Brain microvascular endothelial cell (primary cell): ENCODE results near the gene SPATA2L.

Experiments used
- DNase-seq: peaks from one replicate; pipeline ENCODE4 v3.0.0-alpha.2; 2020
- H3K27ac ChIP-seq: fragments of 250-450 bp; sonication (Bioruptor Pico); 2 replicates; pipeline ENCODE4 v1.5.1; 2020; ENCODE audit warnings: mild to moderate bottlenecking, moderate library complexity
- H3K27me3 ChIP-seq: fragments of 250-450 bp; sonication (Bioruptor Pico); replicated peaks from 2 replicates; pipeline ENCODE4 v1.5.1; 2020; ENCODE audit warnings: mild to moderate bottlenecking
- H3K36me3 ChIP-seq: fragments of 250-450 bp; sonication (Bioruptor Pico); replicated peaks from 2 replicates; pipeline ENCODE4 v1.5.1; 2020; ENCODE audit warnings: mild to moderate bottlenecking
- H3K4me3 ChIP-seq: 2 replicates; pipeline ENCODE4 v1.5.1; 2011; ENCODE audit warnings: low read depth, mild to moderate bottlenecking, control low read depth, low read length, moderate library complexity
- CTCF ChIP-seq: IDR thresholded peaks from 2 replicates; pipeline ENCODE4 v1.5.1; 2011; ENCODE audit warnings: low read depth, mild to moderate bottlenecking, moderate library complexity, low read length, control low read depth, inconsistent platforms; ENCODE audit errors: missing control alignments
- in situ Hi-C: cut with HindIII; loops from 2 replicates; pipeline ENCODE4 v1.10.0; 2017; ENCODE audit warnings: low sequenced_read_pairs, low pct_ligation_motif_present

SPATA2L gene

DNA sequence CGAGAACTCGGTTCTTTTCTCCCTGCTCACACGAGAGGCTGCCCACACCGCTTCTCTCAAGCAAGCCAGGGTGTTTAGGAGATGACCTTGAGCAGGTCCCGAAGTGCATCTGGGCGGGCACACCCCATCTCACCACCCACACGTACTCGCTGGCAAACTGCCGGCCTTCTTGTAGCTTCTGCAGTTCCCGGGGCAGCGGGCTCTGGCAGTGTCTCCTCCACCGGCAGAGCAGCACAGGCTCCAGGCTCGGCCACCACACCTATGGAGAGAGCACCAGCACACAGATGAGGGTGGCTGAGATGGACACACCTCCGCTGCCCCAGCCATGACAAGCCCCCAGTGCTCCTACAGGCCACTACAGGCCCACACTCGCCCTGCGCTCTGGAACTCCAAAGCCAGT, 43.3 kb upstream of the SPATA2L start:
- no peaks in the 10 kb centered on the region for H3K27me3 ChIP-seq
- no peak for TF ChIP-seq CTCF
- no peak for DNase-seq
- no peak overlapping the region for H3K4me3 ChIP-seq
- H3K27ac ChIP-seq: no peak overlapping the region
- in situ Hi-C loops: no loop called here
- peaks cover 16% of the 10 kb centered on the region for H3K36me3 ChIP-seq

DNA sequence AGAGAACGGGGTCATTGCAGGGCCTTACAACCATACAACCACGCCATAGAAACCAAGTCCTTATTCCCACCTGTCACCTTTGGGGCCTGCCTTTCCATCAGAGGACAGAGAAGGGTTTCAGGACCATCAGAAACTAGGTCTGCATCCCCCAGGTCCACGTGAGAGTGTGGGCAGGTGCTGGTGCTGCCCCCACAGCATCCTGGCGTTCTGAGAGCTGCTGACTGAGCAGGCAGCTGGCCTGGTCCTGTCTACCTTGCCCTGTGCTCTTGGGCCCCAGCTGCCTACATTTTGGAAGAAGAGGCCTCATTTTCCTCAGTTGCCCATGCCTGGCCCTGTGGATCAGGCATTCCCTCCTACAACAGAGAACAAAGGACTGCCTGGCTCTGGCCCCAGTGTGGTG, 41.4 kb upstream of the SPATA2L start:
- no peaks in the 10 kb centered on the region for H3K27me3 ChIP-seq
- no peak overlapping the region for H3K27ac ChIP-seq
- peaks cover 30% of the 10 kb centered on the region for H3K36me3 ChIP-seq
- in situ Hi-C loops: no loop called here
- no peak overlapping the region for H3K4me3 ChIP-seq
- TF ChIP-seq CTCF: no peak
- no peak for DNase-seq

DNA sequence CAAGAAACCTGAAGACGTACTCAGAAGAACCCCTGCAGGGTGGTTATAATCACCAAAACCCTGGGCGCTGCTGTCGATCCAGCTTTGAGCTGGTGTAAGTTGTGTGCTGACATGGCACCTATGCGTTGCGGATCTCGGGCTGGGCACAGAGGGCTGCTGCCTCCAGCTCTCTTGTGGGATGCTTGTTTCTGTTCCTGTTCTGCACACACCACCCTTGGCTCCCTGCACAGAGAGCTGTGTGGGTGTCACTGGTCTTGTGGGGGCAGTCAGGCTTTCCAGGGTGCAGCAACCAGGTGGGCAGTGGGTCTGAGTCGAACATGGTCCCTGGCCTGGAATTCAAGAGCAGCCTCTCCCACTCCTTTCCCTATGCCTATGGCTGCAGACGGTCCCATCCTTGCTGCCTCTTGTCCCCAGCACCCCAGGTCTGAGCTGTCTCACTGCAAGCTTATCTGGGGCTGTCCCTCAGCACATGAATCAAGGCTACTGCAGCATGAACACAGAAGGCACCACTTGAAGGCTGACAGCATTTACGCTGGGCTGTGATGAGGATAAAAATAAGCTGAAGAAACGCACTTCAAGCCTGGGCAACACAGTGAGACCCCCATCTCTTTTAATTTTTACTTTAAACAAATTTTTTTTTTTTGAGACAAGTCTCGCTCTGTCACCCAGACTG, 40.0 kb upstream of the SPATA2L start:
- H3K36me3 ChIP-seq: peaks cover 42% of the 10 kb centered on the region
- TF ChIP-seq CTCF: no peak
- DNase-seq: no peak
- in situ Hi-C loops: no loop called here
- H3K27me3 ChIP-seq: no peaks in the 10 kb centered on the region
- H3K4me3 ChIP-seq: no peak overlapping the region
- H3K27ac ChIP-seq: no peak overlapping the region

DNA sequence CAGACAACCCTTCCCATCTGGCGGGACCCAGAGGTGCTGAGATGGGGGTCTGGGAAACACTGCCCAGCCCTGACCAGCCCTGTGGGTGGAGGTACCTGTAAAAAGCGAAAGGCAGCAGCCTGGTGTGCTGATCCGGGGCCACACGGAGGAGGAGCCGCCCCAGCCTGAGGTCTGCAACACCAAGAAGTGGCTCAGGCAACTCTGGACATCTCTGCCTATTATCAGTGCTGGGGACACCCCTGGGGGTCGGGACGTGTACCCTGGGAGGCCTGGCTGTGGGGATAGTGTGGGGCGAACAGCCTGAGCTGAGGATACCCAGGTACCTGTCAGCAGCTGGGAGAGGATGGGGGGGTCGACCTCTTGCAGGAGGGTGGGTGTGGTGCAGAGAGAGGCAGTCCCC, 37.9 kb upstream of the SPATA2L start:
- Histone ChIP-seq H3K4me3 (no peak overlapping the region), H3K27ac (no peak overlapping the region), H3K36me3 (peaks cover 57% of the 10 kb centered on the region), H3K27me3 (no peaks in the 10 kb centered on the region)
- no peak for TF ChIP-seq CTCF
- in situ Hi-C loops: no loop called here
- no peak for DNase-seq

GRCh38 chr16:89738538-89739317, 37.2 kb upstream of the SPATA2L start:
- no peak for DNase-seq
- in situ Hi-C loops: no loop called here
- H3K27ac ChIP-seq: no peak overlapping the region
- no peak for TF ChIP-seq CTCF
- no peaks in the 10 kb centered on the region for H3K27me3 ChIP-seq
- no peak overlapping the region for H3K4me3 ChIP-seq
- peaks cover 63% of the 10 kb centered on the region for H3K36me3 ChIP-seq
